Measurements from ENCODE around the gene DHRS2.

DHRS2 gene

GRCh38 chr14:23643533-23644194 is 7.5 kb downstream of the DHRS2 start:
- H3K9ac ChIP-seq (ENCODE audit: low read length) = no peak overlapping the region
- H3K4me3 ChIP-seq (ENCODE audit: insufficient read depth, low read length, poor library complexity, severe bottlenecking) = no peak overlapping the region
- no peak overlapping the region for H2AFZ ChIP-seq (ENCODE audit: low read depth, low read length, severe bottlenecking)
- no peaks in the 10 kb centered on the region for H3K36me3 ChIP-seq (ENCODE audit: low read length)
- no peak overlapping the region for H3K4me2 ChIP-seq (ENCODE audit: low read depth, low read length, poor library complexity, severe bottlenecking)
- no peaks in the 10 kb centered on the region for H3K27me3 ChIP-seq (ENCODE audit: low read length)
- H3K79me2 ChIP-seq (ENCODE audit: insufficient read depth, low read length) = no peaks in the 10 kb centered on the region
- H3F3A ChIP-seq (ENCODE audit: insufficient read depth) = no peaks in the 10 kb centered on the region
- TF ChIP-seq EZH2phosphoT487 (conservative IDR thresholded peaks at IDR 0.05; ENCODE audit: low read length) (no peak), CTCF (IDR thresholded peaks at IDR 0.05; ENCODE audit: insufficient read depth, low read length, poor library complexity, severe bottlenecking) (no peak)
- H3K27ac ChIP-seq (ENCODE audit: low read depth, low read length) = no peak overlapping the region
- no peaks in the 10 kb centered on the region for H4K20me1 ChIP-seq (ENCODE audit: low read depth, low read length)
- H3K9me3 ChIP-seq (ENCODE audit: insufficient read depth, low read length) = no peaks in the 10 kb centered on the region
- H3K9me2 ChIP-seq (replicated peaks; ENCODE audit: insufficient read depth, low read length) = no peaks in the 10 kb centered on the region

GRCh38 chr14:23644195-23644918 is 8.2 kb downstream of the DHRS2 start:
- Histone ChIP-seq H3K79me2 (ENCODE audit: insufficient read depth, low read length) (no peaks in the 10 kb centered on the region), H3K4me2 (ENCODE audit: low read depth, low read length, poor library complexity, severe bottlenecking) (no peak overlapping the region), H4K20me1 (ENCODE audit: low read depth, low read length) (no peaks in the 10 kb centered on the region), H3K36me3 (ENCODE audit: low read length) (no peaks in the 10 kb centered on the region), H2AFZ (ENCODE audit: low read depth, low read length, severe bottlenecking) (no peak overlapping the region), H3K4me3 (ENCODE audit: insufficient read depth, low read length, poor library complexity, severe bottlenecking) (no peak overlapping the region), H3K27me3 (ENCODE audit: low read length) (no peaks in the 10 kb centered on the region), H3K27ac (ENCODE audit: low read depth, low read length) (no peak overlapping the region), H3K9me2 (replicated peaks; ENCODE audit: insufficient read depth, low read length) (no peaks in the 10 kb centered on the region), H3K9ac (ENCODE audit: low read length) (no peak overlapping the region), H3K9me3 (ENCODE audit: insufficient read depth, low read length) (no peaks in the 10 kb centered on the region), H3F3A (ENCODE audit: insufficient read depth) (no peaks in the 10 kb centered on the region)
- TF ChIP-seq CTCF (IDR thresholded peaks at IDR 0.05; ENCODE audit: insufficient read depth, low read length, poor library complexity, severe bottlenecking) (no peak), EZH2phosphoT487 (conservative IDR thresholded peaks at IDR 0.05; ENCODE audit: low read length) (no peak)

- no peak for TF ChIP-seq CTCF (IDR thresholded peaks at IDR 0.05; ENCODE audit: insufficient read depth, low read length, poor library complexity, severe bottlenecking)
- no peaks in the 10 kb centered on the region for H3K79me2 ChIP-seq (ENCODE audit: insufficient read depth, low read length)
- H3K9me2 ChIP-seq (replicated peaks; ENCODE audit: insufficient read depth, low read length) = no peaks in the 10 kb centered on the region
- H4K20me1 ChIP-seq (ENCODE audit: low read depth, low read length) = no peaks in the 10 kb centered on the region
- no peaks in the 10 kb centered on the region for H3K27me3 ChIP-seq (ENCODE audit: low read length)
- no peaks in the 10 kb centered on the region for H3F3A ChIP-seq (ENCODE audit: insufficient read depth)
- H3K9ac ChIP-seq (ENCODE audit: low read length) = no peak overlapping the region
- no peak overlapping the region for H3K4me2 ChIP-seq (ENCODE audit: low read depth, low read length, poor library complexity, severe bottlenecking)
- H3K9me3 ChIP-seq (ENCODE audit: insufficient read depth, low read length) = no peaks in the 10 kb centered on the region
- no peak overlapping the region for H3K27ac ChIP-seq (ENCODE audit: low read depth, low read length)
- H3K36me3 ChIP-seq (ENCODE audit: low read length) = no peaks in the 10 kb centered on the region
- no peak overlapping the region for H2AFZ ChIP-seq (ENCODE audit: low read depth, low read length, severe bottlenecking)
- no peak overlapping the region for H3K4me3 ChIP-seq (ENCODE audit: insufficient read depth, low read length, poor library complexity, severe bottlenecking)
Measured at GRCh38 chr14:23644919-23645336, 8.8 kb downstream of the DHRS2 start.

All from SU-DHL-6 (cell line).